NCI-H2081 (cell line): ENCODE results near the gene LTA4H.

Experiments used
- DNase-seq, 2 experiments: peaks; one replicate each; lab custom pipeline; 2025; lab: John Stamatoyannopoulos, UW

Gene LTA4H

DNA sequence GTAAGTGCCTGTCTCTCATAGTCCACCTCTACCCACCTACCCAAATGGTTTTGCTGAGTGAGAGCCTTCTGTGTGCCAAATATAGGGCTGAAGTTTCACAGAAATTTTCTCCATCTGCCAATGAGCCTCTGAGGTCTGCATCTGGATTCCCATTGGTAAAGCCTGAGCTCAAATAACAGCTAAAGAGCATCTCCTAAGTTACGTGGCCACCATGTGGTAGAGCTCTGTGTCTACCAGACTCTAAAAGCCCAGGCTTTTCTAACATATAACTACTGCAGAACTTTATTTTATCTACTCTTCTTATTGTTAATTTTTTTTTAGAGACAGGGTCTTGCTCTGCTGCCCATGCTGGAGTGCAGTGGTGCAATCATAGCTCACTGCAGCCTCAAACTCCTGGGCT lies 76.3 kb downstream of the LTA4H start:
- peak in 1 of 2 experiments; percentile 25 for DNase-seq

DNA sequence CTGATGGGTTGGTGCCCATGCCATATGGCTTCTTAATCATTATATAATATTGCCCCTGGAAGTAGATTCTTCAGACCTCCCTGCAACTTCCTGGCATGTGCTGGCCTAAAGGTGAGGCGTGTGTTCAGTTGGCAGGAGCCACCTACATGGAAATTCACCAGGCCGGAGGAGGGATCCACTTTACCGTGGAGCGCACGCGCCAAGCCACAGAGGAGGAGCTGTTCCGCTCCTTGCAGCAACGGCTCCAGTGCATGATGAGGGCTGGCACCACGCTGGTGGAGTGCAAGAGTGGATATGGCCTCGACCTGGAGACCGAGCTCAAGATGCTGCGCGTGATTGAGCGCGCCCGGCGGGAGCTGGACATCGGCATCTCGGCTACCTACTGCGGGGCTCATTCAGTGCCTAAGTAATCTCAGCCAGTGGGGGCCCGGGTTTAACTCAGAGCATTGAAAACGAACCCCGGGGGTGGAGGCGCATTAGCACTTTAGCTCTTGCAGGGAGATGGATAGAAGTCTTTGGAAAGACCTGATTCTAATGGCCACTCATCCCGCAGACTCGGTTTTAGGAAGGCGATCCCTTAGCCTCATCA lies 78.7 kb downstream of the LTA4H start:
- no peak for DNase-seq

DNA sequence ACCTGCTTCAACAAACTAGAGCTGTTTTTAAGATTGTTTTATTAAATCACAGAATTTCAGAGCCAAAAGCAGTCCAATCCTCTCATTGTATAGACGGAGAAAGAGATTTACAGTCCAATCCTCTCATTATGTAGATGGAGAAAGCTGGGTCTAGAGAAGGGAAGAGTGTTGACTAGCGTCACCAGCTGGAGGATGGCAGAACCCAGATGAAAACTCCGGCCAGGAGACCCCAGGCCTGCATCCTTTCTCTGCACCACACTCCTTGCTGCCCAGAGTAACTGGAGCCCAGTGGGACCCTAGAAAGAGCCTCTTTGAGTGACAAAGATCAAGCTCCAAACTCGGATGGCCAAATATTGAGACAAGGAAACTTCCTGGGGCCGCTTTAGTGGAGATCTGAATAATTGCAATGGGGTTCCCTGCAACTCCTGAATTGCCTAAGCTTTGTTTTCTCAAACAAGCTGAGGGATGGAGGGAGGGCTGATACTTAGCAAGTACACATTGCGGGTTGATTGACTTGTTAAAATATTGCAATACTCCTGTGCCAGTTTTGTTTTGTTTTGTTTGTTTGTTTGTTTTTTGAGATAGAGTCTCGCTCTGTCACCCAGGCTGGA lies 79.7 kb downstream of the LTA4H start:
- DNase-seq, result no peak

DNA sequence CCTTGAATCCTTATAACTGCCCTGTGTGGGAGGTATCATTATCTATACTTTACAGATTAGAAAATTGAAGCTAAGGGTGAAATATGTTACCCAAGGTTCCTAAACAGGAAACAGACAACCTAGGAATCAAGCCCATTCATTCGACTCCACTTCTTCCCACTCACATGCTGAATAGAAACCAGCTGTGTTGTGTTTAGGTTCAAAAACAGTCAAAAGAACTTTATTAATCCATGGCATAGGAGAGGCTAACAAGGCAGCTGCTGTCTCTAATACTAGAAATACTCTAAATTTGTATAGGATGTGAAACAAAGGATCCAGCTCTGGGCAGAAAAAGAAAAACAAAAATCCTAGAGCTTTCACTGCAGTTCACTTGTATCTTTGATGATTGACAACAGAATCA lies 82.4 kb downstream of the LTA4H start:
- DNase-seq, result no peak

DNA sequence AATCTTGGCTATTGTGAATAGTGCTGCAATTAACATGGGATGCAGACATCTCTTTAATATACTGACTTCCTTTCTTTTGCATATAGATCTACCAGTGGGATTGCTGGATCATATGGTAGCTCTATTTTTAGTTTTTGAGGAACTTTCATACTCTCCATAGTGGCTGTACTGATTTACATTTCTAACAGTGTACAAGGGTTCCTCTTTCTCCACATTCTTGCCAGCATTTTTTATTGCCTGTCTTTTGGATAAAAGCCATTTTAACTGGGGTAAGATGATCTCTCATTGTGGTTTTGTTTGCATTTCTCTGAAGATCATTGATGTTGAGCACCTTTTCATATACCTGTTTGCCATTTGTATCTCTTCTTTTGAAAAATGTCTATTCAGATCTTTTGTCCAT lies 83.9 kb downstream of the LTA4H start:
- DNase-seq, result no peak
